GM06990 (cell line): ENCODE measurements around the gene NANOG.
"Not testable (repeated sequence)": the region's sequence is repeated elsewhere in the genome, so short reads cannot be mapped to it uniquely, and the experiment has no call there.

Experiments
- DNase-seq: peaks from one replicate; pipeline ENCODE4 v3.0.0-alpha.2; 2011; ENCODE audit not compliant: insufficient read length; ENCODE audit errors: extremely low read depth
- H3K27me3 ChIP-seq: replicated peaks from 2 replicates; pipeline ENCODE4 v1.6.0; 2011; ENCODE audit warnings: low read length; ENCODE audit not compliant: control insufficient read depth, insufficient read depth
- H3K36me3 ChIP-seq: 2 replicates; pipeline ENCODE4 v1.5.1; 2011; ENCODE audit warnings: low read length; ENCODE audit not compliant: control insufficient read depth, insufficient read depth
- H3K4me3 ChIP-seq: replicated peaks from 2 replicates; pipeline ENCODE4 v1.5.1; 2011; ENCODE audit warnings: low read depth, mild to moderate bottlenecking, control low read depth, low read length
- TF ChIP-seq, protein P1 (sequence below): IDR thresholded peaks from 2 replicates; pipeline ENCODE4 v1.5.1; 2011; ENCODE audit warnings: low read length, control low read depth, mild to moderate bottlenecking, inconsistent platforms; ENCODE audit not compliant: insufficient read depth, poor library complexity, severe bottlenecking

The NANOG gene

DNA sequence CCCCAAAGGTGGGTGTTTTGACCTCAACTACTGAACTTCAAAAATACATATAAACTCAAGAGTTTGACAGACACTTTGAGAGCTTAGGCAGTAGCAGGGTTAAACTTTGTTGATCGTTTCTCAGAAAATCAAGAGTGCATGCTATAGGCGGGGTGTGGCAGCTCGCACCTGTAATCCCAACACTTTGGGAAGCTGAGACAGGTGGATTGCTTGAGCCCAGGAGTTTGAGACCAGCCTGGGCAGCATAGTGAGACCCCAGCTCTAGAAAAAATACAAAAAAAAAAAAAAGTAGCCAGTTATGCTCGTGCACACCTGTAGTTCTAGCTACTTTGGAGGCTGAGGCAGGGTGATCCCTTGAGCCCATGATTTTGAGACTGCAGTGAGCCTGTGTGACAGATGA, 12.3 kb downstream of the NANOG start:
- Histone ChIP-seq H3K4me3 (no peak overlapping the region), H3K27me3 (no peaks in the 10 kb centered on the region), H3K36me3 (no peaks in the 10 kb centered on the region)
- DNase-seq: no peak
- TF ChIP-seq, protein P1, sequence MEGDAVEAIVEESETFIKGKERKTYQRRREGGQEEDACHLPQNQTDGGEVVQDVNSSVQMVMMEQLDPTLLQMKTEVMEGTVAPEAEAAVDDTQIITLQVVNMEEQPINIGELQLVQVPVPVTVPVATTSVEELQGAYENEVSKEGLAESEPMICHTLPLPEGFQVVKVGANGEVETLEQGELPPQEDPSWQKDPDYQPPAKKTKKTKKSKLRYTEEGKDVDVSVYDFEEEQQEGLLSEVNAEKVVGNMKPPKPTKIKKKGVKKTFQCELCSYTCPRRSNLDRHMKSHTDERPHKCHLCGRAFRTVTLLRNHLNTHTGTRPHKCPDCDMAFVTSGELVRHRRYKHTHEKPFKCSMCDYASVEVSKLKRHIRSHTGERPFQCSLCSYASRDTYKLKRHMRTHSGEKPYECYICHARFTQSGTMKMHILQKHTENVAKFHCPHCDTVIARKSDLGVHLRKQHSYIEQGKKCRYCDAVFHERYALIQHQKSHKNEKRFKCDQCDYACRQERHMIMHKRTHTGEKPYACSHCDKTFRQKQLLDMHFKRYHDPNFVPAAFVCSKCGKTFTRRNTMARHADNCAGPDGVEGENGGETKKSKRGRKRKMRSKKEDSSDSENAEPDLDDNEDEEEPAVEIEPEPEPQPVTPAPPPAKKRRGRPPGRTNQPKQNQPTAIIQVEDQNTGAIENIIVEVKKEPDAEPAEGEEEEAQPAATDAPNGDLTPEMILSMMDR: no peak

GRCh38 chr12:7806319-7806718, 17.1 kb downstream of the NANOG start:
- not testable (repeated sequence) for DNase-seq, H3K4me3 ChIP-seq, H3K36me3 ChIP-seq, H3K27me3 ChIP-seq

DNA sequence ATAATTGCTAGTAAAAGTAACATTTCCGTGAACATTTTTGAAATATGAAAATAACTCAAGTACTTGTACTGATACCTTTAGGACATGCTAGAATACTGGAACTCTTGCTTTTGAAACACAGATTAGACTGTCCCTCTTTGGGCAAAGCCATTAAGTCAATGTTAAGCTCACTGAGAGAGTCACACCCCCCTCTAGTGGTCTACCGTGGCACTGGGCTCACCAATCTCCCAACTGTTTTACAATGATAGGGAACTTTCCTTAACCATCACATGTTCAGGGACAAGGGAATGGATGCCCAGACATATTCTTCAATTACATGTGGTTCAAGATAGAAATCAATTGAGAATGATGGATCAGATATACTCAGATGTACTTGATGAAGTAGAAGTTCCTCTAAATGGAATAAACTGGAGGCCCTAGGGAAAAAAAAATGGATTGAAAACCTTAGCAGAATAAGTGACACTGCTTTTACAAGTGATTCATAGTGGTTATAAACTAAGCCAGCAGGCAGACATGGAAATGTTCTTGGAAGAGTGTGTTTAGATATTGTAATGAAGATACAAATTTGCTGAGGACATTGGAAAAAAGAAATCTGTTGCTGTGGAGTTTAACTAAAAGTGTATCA, 17.8 kb downstream of the NANOG start:
- H3K4me3 ChIP-seq: no peak overlapping the region
- no peaks in the 10 kb centered on the region for H3K36me3 ChIP-seq
- TF ChIP-seq, protein P1: peak; percentile 92
- no peaks in the 10 kb centered on the region for H3K27me3 ChIP-seq
- no peak for DNase-seq

GRCh38 chr12:7825754-7826153, 36.6 kb downstream of the NANOG start:
- not testable (repeated sequence) for H3K27me3 ChIP-seq, DNase-seq, H3K4me3 ChIP-seq, H3K36me3 ChIP-seq

DNA sequence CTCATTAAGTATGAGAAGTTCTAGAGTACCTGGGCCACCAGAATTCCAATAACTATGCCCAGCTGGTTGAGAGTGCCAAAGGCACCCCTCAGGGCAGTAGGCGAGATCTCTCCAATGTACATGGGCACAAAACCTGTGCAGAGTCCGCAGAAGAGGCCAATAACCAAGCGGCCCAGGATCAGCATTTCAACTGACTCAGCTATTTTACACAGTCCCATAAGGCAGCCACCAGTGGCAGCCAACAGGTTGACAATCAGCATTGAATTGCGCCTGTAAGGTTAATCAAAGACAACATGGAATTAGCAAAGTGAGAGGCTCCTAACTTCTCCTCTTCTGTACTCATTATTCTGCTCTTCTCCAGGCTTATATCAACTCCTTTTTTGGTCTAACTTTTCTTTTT, 40.5 kb downstream of the NANOG start:
- not testable (repeated sequence) for H3K27me3 ChIP-seq, H3K4me3 ChIP-seq, H3K36me3 ChIP-seq, DNase-seq

- TF ChIP-seq, protein P1: peak; percentile 50
- peak; percentile 1 for DNase-seq
- Histone ChIP-seq H3K36me3 (no peaks in the 10 kb centered on the region), H3K4me3 (no peak overlapping the region), H3K27me3 (no peaks in the 10 kb centered on the region)
Measured at GRCh38 chr12:7832059-7832696, 43.0 kb downstream of the NANOG start.

GRCh38 chr12:7833201-7833600, 44.0 kb downstream of the NANOG start:
- not testable (repeated sequence) for DNase-seq, H3K27me3 ChIP-seq

GRCh38 chr12:7833831-7834230, 44.6 kb downstream of the NANOG start:
- no peaks in the 10 kb centered on the region for H3K36me3 ChIP-seq
- DNase-seq: no peak
- TF ChIP-seq, protein P1: no peak
- no peak overlapping the region for H3K4me3 ChIP-seq
- no peaks in the 10 kb centered on the region for H3K27me3 ChIP-seq

More at GRCh38 chr12:7833201-7833600, 44.0 kb downstream of the NANOG start:
- not testable (repeated sequence) for H3K4me3 ChIP-seq, H3K36me3 ChIP-seq
